Brain microvascular endothelial cell (primary cell): ENCODE results near the gene COQ8A.

Experiments used
- DNase-seq: peaks from one replicate; pipeline ENCODE4 v3.0.0-alpha.2; 2020
- H3K27ac ChIP-seq: fragments of 250-450 bp; sonication (Bioruptor Pico); 2 replicates; pipeline ENCODE4 v1.5.1; 2020; ENCODE audit warnings: mild to moderate bottlenecking, moderate library complexity
- H3K27me3 ChIP-seq: fragments of 250-450 bp; sonication (Bioruptor Pico); replicated peaks from 2 replicates; pipeline ENCODE4 v1.5.1; 2020; ENCODE audit warnings: mild to moderate bottlenecking
- H3K36me3 ChIP-seq: fragments of 250-450 bp; sonication (Bioruptor Pico); replicated peaks from 2 replicates; pipeline ENCODE4 v1.5.1; 2020; ENCODE audit warnings: mild to moderate bottlenecking
- H3K4me3 ChIP-seq: 2 replicates; pipeline ENCODE4 v1.5.1; 2011; ENCODE audit warnings: low read depth, mild to moderate bottlenecking, control low read depth, low read length, moderate library complexity
- CTCF ChIP-seq: IDR thresholded peaks from 2 replicates; pipeline ENCODE4 v1.5.1; 2011; ENCODE audit warnings: low read depth, mild to moderate bottlenecking, moderate library complexity, low read length, control low read depth, inconsistent platforms; ENCODE audit errors: missing control alignments
- in situ Hi-C: cut with HindIII; loops from 2 replicates; pipeline ENCODE4 v1.10.0; 2017; ENCODE audit warnings: low sequenced_read_pairs, low pct_ligation_motif_present

Gene COQ8A

GRCh38 chr1:227016990-227017389 lies 76.9 kb downstream of the COQ8A start:
- in situ Hi-C loops, result no loop called here
- no peaks in the 10 kb centered on the region for H3K27me3 ChIP-seq
- no peak overlapping the region for H3K4me3 ChIP-seq
- no peak for DNase-seq
- no peak overlapping the region for H3K27ac ChIP-seq
- no peak for TF ChIP-seq CTCF
- peaks cover 23% of the 10 kb centered on the region for H3K36me3 ChIP-seq

- H3K4me3 ChIP-seq, result no peak overlapping the region
- no peaks in the 10 kb centered on the region for H3K27me3 ChIP-seq
- in situ Hi-C loops, result no loop called here
- H3K36me3 ChIP-seq, result peaks cover 21% of the 10 kb centered on the region
- no peak for DNase-seq
- H3K27ac ChIP-seq, result no peak overlapping the region
- no peak for TF ChIP-seq CTCF
These were observed 92.3 kb downstream of the COQ8A start for GRCh38 chr1:227032396-227032795.

- Histone ChIP-seq H3K27me3 (no peaks in the 10 kb centered on the region), H3K4me3 (no peak overlapping the region), H3K27ac (no peak overlapping the region), H3K36me3 (peaks cover 21% of the 10 kb centered on the region)
- in situ Hi-C loops, result no loop called here
- no peak for DNase-seq
- no peak for TF ChIP-seq CTCF
These were observed 93.8 kb downstream of the COQ8A start for GRCh38 chr1:227033880-227034279.

GRCh38 chr1:227035316-227035715 lies 95.2 kb downstream of the COQ8A start:
- DNase-seq, result no peak
- in situ Hi-C loops, result no loop called here
- Histone ChIP-seq H3K4me3 (no peak overlapping the region), H3K36me3 (peaks cover 20% of the 10 kb centered on the region), H3K27me3 (no peaks in the 10 kb centered on the region), H3K27ac (no peak overlapping the region)
- no peak for TF ChIP-seq CTCF

- DNase-seq, result no peak
- Histone ChIP-seq H3K4me3 (no peak overlapping the region), H3K36me3 (peaks cover 20% of the 10 kb centered on the region), H3K27me3 (no peaks in the 10 kb centered on the region), H3K27ac (no peak overlapping the region)
- in situ Hi-C loops, result no loop called here
- no peak for TF ChIP-seq CTCF
These were observed 97.0 kb downstream of the COQ8A start for GRCh38 chr1:227037121-227037520.
